GM23338 (cell line): ENCODE measurements around the gene CD68. TPM values are rescaled to one million over a fixed set of nuclear protein-coding genes. Genes with fewer than 3 reads are reported as not detected.

Source experiments
- ATAC-seq: fragments of 200-7000 bp; cut with Tn5 transposase; 3 replicates; pipeline ENCODE4 v1.9.1; 2020
- DNase-seq: peaks from one replicate; pipeline ENCODE4 v3.0.0-alpha.2; 2015; ENCODE audit warnings: low spot score
- H2AFZ ChIP-seq: fragments of 200-600 bp; sonication (generic); 2 replicates; pipeline ENCODE4 v1.8.0; 2016; ENCODE audit warnings: antibody characterized with exemption, mild to moderate bottlenecking, moderate library complexity
- H3F3A ChIP-seq: fragments of 200-600 bp; sonication (generic); replicated peaks from 2 replicates; pipeline ENCODE4 v1.8.0; 2017; ENCODE audit warnings: antibody characterized with exemption, mixed run types, low read depth
- H3K27ac ChIP-seq: fragments of 200-600 bp; sonication (generic); 2 replicates; pipeline ENCODE4 v1.6.1; 2016; ENCODE audit warnings: low read depth
- H3K27me3 ChIP-seq: fragments of 200-600 bp; sonication (generic); 2 replicates; pipeline ENCODE4 v1.8.0; 2016; ENCODE audit warnings: mild to moderate bottlenecking, mixed run types, moderate library complexity; ENCODE audit not compliant: insufficient read depth
- H3K36me3 ChIP-seq: fragments of 200-600 bp; sonication (generic); 2 replicates; pipeline ENCODE4 v1.8.0; 2016; ENCODE audit warnings: mild to moderate bottlenecking; ENCODE audit not compliant: insufficient read depth
- H3K4me1 ChIP-seq: fragments of 200-600 bp; sonication (generic); 2 replicates; pipeline ENCODE4 v1.8.0; 2016; ENCODE audit warnings: mild to moderate bottlenecking, moderate library complexity; ENCODE audit not compliant: insufficient read depth
- H3K4me2 ChIP-seq: fragments of 200-600 bp; sonication (generic); 2 replicates; pipeline ENCODE4 v1.7.1; 2017; ENCODE audit warnings: mixed run types
- H3K4me3 ChIP-seq: fragments of 200-600 bp; sonication (generic); 2 replicates; pipeline ENCODE4 v1.6.1; 2016; ENCODE audit warnings: mixed run types
- H3K79me2 ChIP-seq: fragments of 200-600 bp; sonication (generic); replicated peaks from 2 replicates; pipeline ENCODE4 v1.8.0; 2017; ENCODE audit warnings: mild to moderate bottlenecking; ENCODE audit not compliant: insufficient read depth
- H3K9me2 ChIP-seq: fragments of 200-600 bp; sonication (generic); 2 replicates; pipeline ENCODE4 v1.8.0; 2017; ENCODE audit not compliant: insufficient read depth
- H4K20me1 ChIP-seq: fragments of 200-600 bp; sonication (generic); replicated peaks from 2 replicates; pipeline ENCODE4 v1.8.0; 2017; ENCODE audit warnings: mild to moderate bottlenecking; ENCODE audit not compliant: insufficient read depth
- H3K27ac Mint-ChIP-seq: 2 replicates; pipeline ENCODE4 v1.8.0; 2020; ENCODE audit warnings: inconsistent platforms, mild to moderate bottlenecking, moderate library complexity, mixed read lengths
- H3K27me3 Mint-ChIP-seq: 3 replicates; pipeline ENCODE4 v1.8.0; 2022; ENCODE audit warnings: low read depth, mild to moderate bottlenecking, moderate library complexity, mixed read lengths, inconsistent platforms; ENCODE audit not compliant: insufficient read depth, poor library complexity
- H3K36me3 Mint-ChIP-seq: 3 replicates; pipeline ENCODE4 v1.8.0; 2021; ENCODE audit warnings: low read depth, mild to moderate bottlenecking, inconsistent platforms, moderate library complexity, mixed read lengths
- H3K4me1 Mint-ChIP-seq: 3 replicates; pipeline ENCODE4 v1.8.0; 2020; ENCODE audit warnings: mild to moderate bottlenecking, inconsistent platforms, mixed read lengths
- H3K4me3 Mint-ChIP-seq: 3 replicates; pipeline ENCODE4 v1.8.0; 2021; ENCODE audit warnings: moderate library complexity, mild to moderate bottlenecking, inconsistent platforms, mixed read lengths
- H3K9me3 Mint-ChIP-seq: 3 replicates; pipeline ENCODE4 v1.8.0; 2020; ENCODE audit warnings: moderate library complexity, mild to moderate bottlenecking, inconsistent platforms, mixed read lengths
- CREB1 ChIP-seq: fragments of 250-450 bp; sonication (Bioruptor Pico); IDR thresholded peaks from 2 replicates; pipeline ENCODE4 v1.5.0; 2020; ENCODE audit warnings: low read depth, mild to moderate bottlenecking, moderate library complexity
- EZH2 ChIP-seq: fragments of 200-600 bp; sonication (generic); IDR thresholded peaks from one replicate; pipeline ENCODE4 v1.8.0; 2017; ENCODE audit warnings: antibody characterized with exemption, mild to moderate bottlenecking, low read depth; ENCODE audit not compliant: unreplicated experiment
- POLR2AphosphoS5 ChIP-seq: IDR thresholded peaks from 2 replicates; pipeline ENCODE4 v1.6.1; 2016; ENCODE audit warnings: antibody characterized with exemption, low read depth
- ZNF114 ChIP-seq: fragments of 250-450 bp; sonication (Bioruptor Pico); IDR thresholded peaks from 2 replicates; pipeline ENCODE4 v1.5.0; 2020; ENCODE audit warnings: mild to moderate bottlenecking, moderate library complexity
- polyA plus RNA-seq: library from polyadenylated mRNA; unstranded; fragments of >200 nt; fragmentation: Nextera tagmentation; extraction: Ambion mirVana; gene quantifications from 2 replicates; pipeline ENCODE4 v1.2.1, GENCODE V29; 2016
- total RNA-seq: library from RNA; depleted of rRNA; stranded (reverse); fragments of >200 nt; shearing (Covaris generic); gene quantifications from 2 replicates; pipeline ENCODE4 v1.2.3, GENCODE V29; 2014
- TF ChIP-seq, protein P1 (sequence below), 2 experiments: fragments of 200-600 bp in 1 of 2; sonication (generic) in 1 of 2; conservative IDR thresholded peaks; 2 replicates each; pipeline versions ENCODE4 v1.5.1 to v1.6.1; 2016 to 2017; ENCODE audit warnings: antibody characterized with exemption in 2 of 2, low read depth in 2 of 2, mild to moderate bottlenecking in 2 of 2, moderate library complexity in 1 of 2
- TF ChIP-seq, protein P2 (sequence below): IDR thresholded peaks from one replicate; pipeline ENCODE4 v1.6.1; 2018; ENCODE audit warnings: antibody characterized with exemption; ENCODE audit not compliant: unreplicated experiment
- TF ChIP-seq, protein P3 (sequence below): fragments of 250-450 bp; sonication (Bioruptor Pico); IDR thresholded peaks from 2 replicates; pipeline ENCODE4 v1.5.0; 2020; ENCODE audit warnings: mild to moderate bottlenecking, moderate library complexity

The CD68 gene
- total and polyA plus RNA-seq, 2 experiments from 2014 or later = not detected

DNA sequence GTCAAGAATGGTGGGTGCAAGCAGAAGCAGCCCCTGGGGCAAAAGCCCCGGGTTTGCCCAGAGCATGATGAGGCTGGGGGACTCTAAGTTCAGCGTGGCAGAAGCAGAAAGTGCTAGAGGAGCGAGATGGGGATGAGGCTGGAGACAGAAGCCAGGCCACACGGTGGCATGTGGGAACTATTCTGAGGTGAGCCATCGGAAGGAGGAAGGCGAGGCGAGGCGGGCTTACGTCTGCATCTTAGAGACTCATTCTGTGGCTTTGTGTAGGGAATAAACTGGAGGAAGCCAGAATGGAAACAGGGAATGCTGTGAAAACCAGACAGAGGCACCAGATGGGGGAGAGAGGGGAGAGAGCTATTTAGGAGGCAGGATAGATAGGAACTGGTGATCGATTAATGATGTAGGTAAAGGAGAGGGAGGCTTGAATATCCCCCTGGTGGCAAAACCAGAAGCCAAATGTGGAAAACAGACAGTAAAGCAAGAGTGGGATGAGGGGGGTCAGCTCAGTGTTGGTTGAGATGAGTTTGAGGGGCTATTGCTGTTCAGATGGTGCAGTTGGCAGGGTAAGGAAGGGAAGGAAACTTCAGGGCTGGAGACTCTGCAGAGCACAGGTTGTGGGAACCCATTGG, 24.0 kb upstream of the CD68 start:
- peaks cover 21% of the 10 kb centered on the region for H3K27me3 Mint-ChIP-seq
- H3K36me3 ChIP-seq = no peaks in the 10 kb centered on the region
- no peak for TF ChIP-seq EZH2
- TF ChIP-seq, protein P1, sequence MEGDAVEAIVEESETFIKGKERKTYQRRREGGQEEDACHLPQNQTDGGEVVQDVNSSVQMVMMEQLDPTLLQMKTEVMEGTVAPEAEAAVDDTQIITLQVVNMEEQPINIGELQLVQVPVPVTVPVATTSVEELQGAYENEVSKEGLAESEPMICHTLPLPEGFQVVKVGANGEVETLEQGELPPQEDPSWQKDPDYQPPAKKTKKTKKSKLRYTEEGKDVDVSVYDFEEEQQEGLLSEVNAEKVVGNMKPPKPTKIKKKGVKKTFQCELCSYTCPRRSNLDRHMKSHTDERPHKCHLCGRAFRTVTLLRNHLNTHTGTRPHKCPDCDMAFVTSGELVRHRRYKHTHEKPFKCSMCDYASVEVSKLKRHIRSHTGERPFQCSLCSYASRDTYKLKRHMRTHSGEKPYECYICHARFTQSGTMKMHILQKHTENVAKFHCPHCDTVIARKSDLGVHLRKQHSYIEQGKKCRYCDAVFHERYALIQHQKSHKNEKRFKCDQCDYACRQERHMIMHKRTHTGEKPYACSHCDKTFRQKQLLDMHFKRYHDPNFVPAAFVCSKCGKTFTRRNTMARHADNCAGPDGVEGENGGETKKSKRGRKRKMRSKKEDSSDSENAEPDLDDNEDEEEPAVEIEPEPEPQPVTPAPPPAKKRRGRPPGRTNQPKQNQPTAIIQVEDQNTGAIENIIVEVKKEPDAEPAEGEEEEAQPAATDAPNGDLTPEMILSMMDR (conservative IDR thresholded peaks at IDR 0.05; ENCODE audit: low read depth in 2 of 2) = peak; percentile 52 to 57
- H3K79me2 ChIP-seq = no peaks in the 10 kb centered on the region
- H3K27ac Mint-ChIP-seq = no peak overlapping the region
- H3K9me2 ChIP-seq = no peaks in the 10 kb centered on the region
- H3K4me3 Mint-ChIP-seq = peak overlapping the region; percentile 4; the same call in 2 of the 3 replicates
- H2AFZ ChIP-seq = no peak overlapping the region; the same call in 1 of the 2 replicates
- H3K9me3 Mint-ChIP-seq = no peaks in the 10 kb centered on the region
- peak; percentile 63 for DNase-seq
- H3K27ac ChIP-seq = no peak overlapping the region
- H4K20me1 ChIP-seq = no peaks in the 10 kb centered on the region
- no peak overlapping the region for H3K4me3 ChIP-seq
- H3F3A ChIP-seq = peaks cover 16% of the 10 kb centered on the region
- peaks cover 45% of the 10 kb centered on the region for H3K4me1 Mint-ChIP-seq
- no peak overlapping the region for H3K4me2 ChIP-seq
- H3K27me3 ChIP-seq = no peaks in the 10 kb centered on the region
- H3K4me1 ChIP-seq = peaks cover 32% of the 10 kb centered on the region
- no peaks in the 10 kb centered on the region for H3K36me3 Mint-ChIP-seq
- ATAC-seq = peak; percentile 11

DNA sequence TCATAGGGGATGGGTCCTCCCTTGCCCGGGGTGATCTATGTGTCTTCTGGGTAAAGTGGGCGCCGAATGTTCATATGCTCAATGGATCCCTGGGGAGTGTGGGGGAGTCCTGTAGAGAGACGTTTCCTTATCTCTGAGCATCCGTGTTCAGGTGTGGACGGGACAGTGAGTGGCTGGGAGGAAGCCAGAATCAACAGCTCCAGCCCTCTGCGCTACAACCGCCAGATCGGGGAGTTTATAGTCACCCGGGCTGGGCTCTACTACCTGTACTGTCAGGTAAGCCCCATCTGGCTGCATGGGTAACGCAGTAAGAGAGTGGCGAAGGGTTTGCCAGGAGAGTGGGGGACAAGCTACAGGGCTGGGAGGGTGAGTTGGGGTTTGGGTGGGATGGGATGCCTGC, 22.8 kb upstream of the CD68 start:
- H2AFZ ChIP-seq = no peak overlapping the region
- H3K79me2 ChIP-seq = no peaks in the 10 kb centered on the region
- no peaks in the 10 kb centered on the region for H3K36me3 ChIP-seq
- Mint-ChIP-seq H3K9me3 (no peaks in the 10 kb centered on the region), H3K4me1 (peaks cover 50% of the 10 kb centered on the region), H3K27me3 (peaks cover 24% of the 10 kb centered on the region), H3K36me3 (no peaks in the 10 kb centered on the region), H3K27ac (no peak overlapping the region), H3K4me3 (no peak overlapping the region)
- no peak for TF ChIP-seq POLR2AphosphoS5
- TF ChIP-seq ZNF114 (CRISPR knock-in tag) = no peak
- TF ChIP-seq, protein P2, sequence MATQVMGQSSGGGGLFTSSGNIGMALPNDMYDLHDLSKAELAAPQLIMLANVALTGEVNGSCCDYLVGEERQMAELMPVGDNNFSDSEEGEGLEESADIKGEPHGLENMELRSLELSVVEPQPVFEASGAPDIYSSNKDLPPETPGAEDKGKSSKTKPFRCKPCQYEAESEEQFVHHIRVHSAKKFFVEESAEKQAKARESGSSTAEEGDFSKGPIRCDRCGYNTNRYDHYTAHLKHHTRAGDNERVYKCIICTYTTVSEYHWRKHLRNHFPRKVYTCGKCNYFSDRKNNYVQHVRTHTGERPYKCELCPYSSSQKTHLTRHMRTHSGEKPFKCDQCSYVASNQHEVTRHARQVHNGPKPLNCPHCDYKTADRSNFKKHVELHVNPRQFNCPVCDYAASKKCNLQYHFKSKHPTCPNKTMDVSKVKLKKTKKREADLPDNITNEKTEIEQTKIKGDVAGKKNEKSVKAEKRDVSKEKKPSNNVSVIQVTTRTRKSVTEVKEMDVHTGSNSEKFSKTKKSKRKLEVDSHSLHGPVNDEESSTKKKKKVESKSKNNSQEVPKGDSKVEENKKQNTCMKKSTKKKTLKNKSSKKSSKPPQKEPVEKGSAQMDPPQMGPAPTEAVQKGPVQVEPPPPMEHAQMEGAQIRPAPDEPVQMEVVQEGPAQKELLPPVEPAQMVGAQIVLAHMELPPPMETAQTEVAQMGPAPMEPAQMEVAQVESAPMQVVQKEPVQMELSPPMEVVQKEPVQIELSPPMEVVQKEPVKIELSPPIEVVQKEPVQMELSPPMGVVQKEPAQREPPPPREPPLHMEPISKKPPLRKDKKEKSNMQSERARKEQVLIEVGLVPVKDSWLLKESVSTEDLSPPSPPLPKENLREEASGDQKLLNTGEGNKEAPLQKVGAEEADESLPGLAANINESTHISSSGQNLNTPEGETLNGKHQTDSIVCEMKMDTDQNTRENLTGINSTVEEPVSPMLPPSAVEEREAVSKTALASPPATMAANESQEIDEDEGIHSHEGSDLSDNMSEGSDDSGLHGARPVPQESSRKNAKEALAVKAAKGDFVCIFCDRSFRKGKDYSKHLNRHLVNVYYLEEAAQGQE = no peak
- TF ChIP-seq, protein P3, sequence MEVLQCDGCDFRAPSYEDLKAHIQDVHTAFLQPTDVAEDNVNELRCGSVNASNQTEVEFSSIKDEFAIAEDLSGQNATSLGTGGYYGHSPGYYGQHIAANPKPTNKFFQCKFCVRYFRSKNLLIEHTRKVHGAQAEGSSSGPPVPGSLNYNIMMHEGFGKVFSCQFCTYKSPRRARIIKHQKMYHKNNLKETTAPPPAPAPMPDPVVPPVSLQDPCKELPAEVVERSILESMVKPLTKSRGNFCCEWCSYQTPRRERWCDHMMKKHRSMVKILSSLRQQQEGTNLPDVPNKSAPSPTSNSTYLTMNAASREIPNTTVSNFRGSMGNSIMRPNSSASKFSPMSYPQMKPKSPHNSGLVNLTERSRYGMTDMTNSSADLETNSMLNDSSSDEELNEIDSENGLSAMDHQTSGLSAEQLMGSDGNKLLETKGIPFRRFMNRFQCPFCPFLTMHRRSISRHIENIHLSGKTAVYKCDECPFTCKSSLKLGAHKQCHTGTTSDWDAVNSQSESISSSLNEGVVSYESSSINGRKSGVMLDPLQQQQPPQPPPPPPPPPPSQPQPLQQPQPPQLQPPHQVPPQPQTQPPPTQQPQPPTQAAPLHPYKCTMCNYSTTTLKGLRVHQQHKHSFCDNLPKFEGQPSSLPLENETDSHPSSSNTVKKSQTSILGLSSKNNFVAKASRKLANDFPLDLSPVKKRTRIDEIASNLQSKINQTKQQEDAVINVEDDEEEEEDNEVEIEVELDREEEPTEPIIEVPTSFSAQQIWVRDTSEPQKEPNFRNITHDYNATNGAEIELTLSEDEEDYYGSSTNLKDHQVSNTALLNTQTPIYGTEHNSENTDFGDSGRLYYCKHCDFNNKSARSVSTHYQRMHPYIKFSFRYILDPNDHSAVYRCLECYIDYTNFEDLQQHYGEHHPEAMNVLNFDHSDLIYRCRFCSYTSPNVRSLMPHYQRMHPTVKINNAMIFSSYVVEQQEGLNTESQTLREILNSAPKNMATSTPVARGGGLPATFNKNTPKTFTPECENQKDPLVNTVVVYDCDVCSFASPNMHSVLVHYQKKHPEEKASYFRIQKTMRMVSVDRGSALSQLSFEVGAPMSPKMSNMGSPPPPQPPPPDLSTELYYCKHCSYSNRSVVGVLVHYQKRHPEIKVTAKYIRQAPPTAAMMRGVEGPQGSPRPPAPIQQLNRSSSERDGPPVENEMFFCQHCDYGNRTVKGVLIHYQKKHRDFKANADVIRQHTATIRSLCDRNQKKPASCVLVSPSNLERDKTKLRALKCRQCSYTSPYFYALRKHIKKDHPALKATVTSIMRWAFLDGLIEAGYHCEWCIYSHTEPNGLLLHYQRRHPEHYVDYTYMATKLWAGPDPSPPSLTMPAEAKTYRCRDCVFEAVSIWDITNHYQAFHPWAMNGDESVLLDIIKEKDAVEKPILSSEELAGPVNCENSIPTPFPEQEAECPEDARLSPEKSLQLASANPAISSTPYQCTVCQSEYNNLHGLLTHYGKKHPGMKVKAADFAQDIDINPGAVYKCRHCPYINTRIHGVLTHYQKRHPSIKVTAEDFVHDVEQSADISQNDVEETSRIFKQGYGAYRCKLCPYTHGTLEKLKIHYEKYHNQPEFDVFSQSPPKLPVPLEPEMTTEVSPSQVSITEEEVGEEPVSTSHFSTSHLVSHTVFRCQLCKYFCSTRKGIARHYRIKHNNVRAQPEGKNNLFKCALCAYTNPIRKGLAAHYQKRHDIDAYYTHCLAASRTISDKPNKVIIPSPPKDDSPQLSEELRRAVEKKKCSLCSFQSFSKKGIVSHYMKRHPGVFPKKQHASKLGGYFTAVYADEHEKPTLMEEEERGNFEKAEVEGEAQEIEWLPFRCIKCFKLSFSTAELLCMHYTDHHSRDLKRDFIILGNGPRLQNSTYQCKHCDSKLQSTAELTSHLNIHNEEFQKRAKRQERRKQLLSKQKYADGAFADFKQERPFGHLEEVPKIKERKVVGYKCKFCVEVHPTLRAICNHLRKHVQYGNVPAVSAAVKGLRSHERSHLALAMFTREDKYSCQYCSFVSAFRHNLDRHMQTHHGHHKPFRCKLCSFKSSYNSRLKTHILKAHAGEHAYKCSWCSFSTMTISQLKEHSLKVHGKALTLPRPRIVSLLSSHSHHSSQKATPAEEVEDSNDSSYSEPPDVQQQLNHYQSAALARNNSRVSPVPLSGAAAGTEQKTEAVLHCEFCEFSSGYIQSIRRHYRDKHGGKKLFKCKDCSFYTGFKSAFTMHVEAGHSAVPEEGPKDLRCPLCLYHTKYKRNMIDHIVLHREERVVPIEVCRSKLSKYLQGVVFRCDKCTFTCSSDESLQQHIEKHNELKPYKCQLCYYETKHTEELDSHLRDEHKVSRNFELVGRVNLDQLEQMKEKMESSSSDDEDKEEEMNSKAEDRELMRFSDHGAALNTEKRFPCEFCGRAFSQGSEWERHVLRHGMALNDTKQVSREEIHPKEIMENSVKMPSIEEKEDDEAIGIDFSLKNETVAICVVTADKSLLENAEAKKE (CRISPR knock-in tag) = no peak
- TF ChIP-seq CREB1 (CRISPR knock-in tag) = no peak
- no peak overlapping the region for H3K27ac ChIP-seq
- no peak overlapping the region for H3K4me3 ChIP-seq
- no peaks in the 10 kb centered on the region for H3K9me2 ChIP-seq
- no peaks in the 10 kb centered on the region for H4K20me1 ChIP-seq
- H3F3A ChIP-seq = peaks cover 20% of the 10 kb centered on the region
- DNase-seq (no peak), ATAC-seq (no peak)
- no peak overlapping the region; the same call in 1 of the 2 replicates for H3K4me2 ChIP-seq
- H3K4me1 ChIP-seq = peaks cover 37% of the 10 kb centered on the region
- no peaks in the 10 kb centered on the region for H3K27me3 ChIP-seq
